Thyroid gland (tissue), 4 donors: ENCODE measurements around the gene HILPDA. TPM values are rescaled to one million over a fixed set of nuclear protein-coding genes. Genes with fewer than 3 reads are reported as not detected.

Experiments
- DNase-seq, 2 donors: peaks; one replicate each; pipeline ENCODE4 v3.0.0-alpha.2; 2019
- H3K27ac ChIP-seq, 3 donors: fragments of 200-600 bp; sonication (generic); 1 replicate in 2 of 3; 2 replicates in 1 of 3; pipeline ENCODE4 v1.5.1; 2016 to 2019; ENCODE audit warnings: mild to moderate bottlenecking in 1 of 3, moderate library complexity in 1 of 3
- H3K27me3 ChIP-seq: fragments of 200-600 bp; sonication (generic); one replicate; pipeline ENCODE4 v1.5.1; 2019
- H3K36me3 ChIP-seq, 2 donors: fragments of 200-600 bp; sonication (generic); one replicate each; pipeline ENCODE4 v1.5.1; 2016 to 2019
- H3K4me1 ChIP-seq, 2 donors: fragments of 200-600 bp; sonication (generic); one replicate each; pipeline ENCODE4 v1.5.1; 2017 to 2019
- H3K4me3 ChIP-seq, 3 donors: fragments of 200-600 bp; sonication (generic); replicated peaks in 1 of 3; 1 replicate in 2 of 3; 2 replicates in 1 of 3; pipeline ENCODE4 v1.5.1; 2016; ENCODE audit warnings: mild to moderate bottlenecking in 1 of 3
- H3K9me3 ChIP-seq: fragments of 200-600 bp; sonication (generic); one replicate; pipeline ENCODE4 v1.5.1; 2017
- CTCF ChIP-seq, 6 experiments: fragments of 200-600 bp in 3 of 6; fragments of 450-650 bp in 3 of 6; sonication (generic) in 3 of 6; IDR thresholded peaks; one replicate each; pipeline ENCODE4 v1.5.1; 2016 to 2019; ENCODE audit warnings: antibody characterized with exemption in 6 of 6, mild to moderate bottlenecking in 2 of 6, inconsistent platforms in 1 of 6, moderate library complexity in 1 of 6
- POLR2A ChIP-seq, 2 donors: fragments of 450-650 bp; IDR thresholded peaks; one replicate each; pipeline ENCODE4 v1.6.1; 2017; ENCODE audit warnings: antibody characterized with exemption in 2 of 2, mild to moderate bottlenecking in 2 of 2, moderate library complexity in 1 of 2
- WGBS, 2 donors: methylation state at CpG; one replicate each; pipeline ENCODE4 v1.1.5; 2017; 5-methylcytosine and 5-hydroxymethylcytosine counted together
- intact Hi-C: fragments of 100-400 bp; cut with DNase I; formaldehyde crosslinking; loops from one replicate; pipeline ENCODE4 v1.15.1; 2023
- total RNA-seq, 4 donors: library from RNA; depleted of rRNA; stranded (reverse); fragments of >200 nt; gene quantifications; one replicate each; pipeline ENCODE4 v1.2.3, GENCODE V29; 2016

HILPDA gene
- total RNA-seq, 4 donors from 2014 or later: 5.4 to 21.2 (median 11.3) TPM

DNA sequence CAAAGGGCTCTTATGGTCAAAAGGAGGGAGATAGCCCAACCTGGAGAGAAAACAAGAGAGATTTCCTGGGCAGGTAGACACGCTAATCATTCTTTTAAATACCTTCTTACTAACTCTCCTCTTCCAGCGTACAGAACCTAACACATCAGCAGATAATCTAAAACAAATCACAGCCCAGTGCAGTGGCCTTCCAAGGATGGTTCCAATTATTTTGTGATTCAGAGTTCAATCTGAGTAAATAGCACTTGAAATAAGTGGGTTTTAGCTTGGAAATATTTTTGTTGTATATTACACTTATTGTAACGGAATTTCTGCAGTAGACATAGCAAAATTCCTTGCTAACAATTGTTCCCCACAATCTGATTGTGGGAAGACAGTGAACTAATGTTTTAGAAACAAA is 38.6 kb upstream of the HILPDA start:
- intact Hi-C loops: no loop called here
- Histone ChIP-seq H3K27ac (no peak overlapping the region), H3K36me3 (no peaks in the 10 kb centered on the region), H3K4me3 (no peak overlapping the region), H3K4me1 (no peaks in the 10 kb centered on the region), H3K27me3 (no peaks in the 10 kb centered on the region), H3K9me3 (no peaks in the 10 kb centered on the region)
- no peak for DNase-seq
- 84 to 89% methylated on average over 3 of the region's 3 CpGs for WGBS, 2 donors
- TF ChIP-seq CTCF (IDR thresholded peaks at IDR 0.05) (no peak), POLR2A (IDR thresholded peaks at IDR 0.05) (no peak)

- no peak overlapping the region for H3K27ac ChIP-seq
- TF ChIP-seq CTCF (IDR thresholded peaks at IDR 0.05) (no peak), POLR2A (IDR thresholded peaks at IDR 0.05) (no peak)
- H3K9me3 ChIP-seq: no peaks in the 10 kb centered on the region
- H3K36me3 ChIP-seq: no peaks in the 10 kb centered on the region
- H3K27me3 ChIP-seq: no peaks in the 10 kb centered on the region
- DNase-seq: no peak
- no peak overlapping the region for H3K4me3 ChIP-seq
- intact Hi-C loops: no loop called here
- WGBS, 2 donors: 90 to 97% methylated on average over 7 of the region's 7 CpGs
- H3K4me1 ChIP-seq: peaks cover 0 to 4% of the 10 kb centered on the region in 2 donors
These were observed 36.4 kb upstream of the HILPDA start for GRCh38 chr7:128419257-128419656.

DNA sequence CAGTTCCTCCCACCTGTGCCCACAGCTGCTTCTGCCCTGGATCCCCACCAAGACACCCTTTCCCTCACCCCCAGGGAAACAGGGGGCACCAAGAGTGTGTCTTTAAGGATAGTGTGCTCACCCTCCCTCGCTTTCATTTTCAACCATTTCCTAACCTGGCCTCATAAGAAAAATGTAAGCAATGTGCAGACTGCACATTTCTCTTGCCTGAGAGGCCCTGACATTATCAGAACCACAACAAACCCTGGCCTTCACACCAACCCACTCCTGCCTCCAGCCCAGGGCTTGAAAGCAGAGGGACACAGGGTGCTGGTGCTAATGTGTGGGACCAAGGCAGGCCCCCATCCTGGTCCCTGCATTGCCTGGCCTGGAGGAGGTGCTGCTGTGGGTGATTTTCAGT is 34.9 kb upstream of the HILPDA start:
- intact Hi-C loops: no loop called here
- Histone ChIP-seq H3K27ac (no peak overlapping the region), H3K36me3 (no peaks in the 10 kb centered on the region), H3K27me3 (no peaks in the 10 kb centered on the region), H3K4me1 (peaks cover 0 to 4% of the 10 kb centered on the region in 2 donors), H3K4me3 (no peak overlapping the region), H3K9me3 (no peaks in the 10 kb centered on the region)
- WGBS, 2 donors: 78 to 85% methylated on average over 1 of the region's 1 CpG
- TF ChIP-seq CTCF (IDR thresholded peaks at IDR 0.05) (no peak), POLR2A (IDR thresholded peaks at IDR 0.05) (no peak)
- DNase-seq: no peak

GRCh38 chr7:128421384-128421783 is 34.3 kb upstream of the HILPDA start:
- no peaks in the 10 kb centered on the region for H3K9me3 ChIP-seq
- no peak for TF ChIP-seq POLR2A (IDR thresholded peaks at IDR 0.05)
- TF ChIP-seq CTCF (IDR thresholded peaks at IDR 0.05): no peak
- WGBS, 2 donors: 56 to 83% methylated on average over 1 of the region's 1 CpG
- intact Hi-C loops: no loop called here
- no peaks in the 10 kb centered on the region for H3K36me3 ChIP-seq
- no peak overlapping the region for H3K4me3 ChIP-seq
- H3K27ac ChIP-seq: no peak overlapping the region
- H3K4me1 ChIP-seq: peaks cover 0 to 4% of the 10 kb centered on the region in 2 donors
- no peaks in the 10 kb centered on the region for H3K27me3 ChIP-seq
- no peak for DNase-seq

DNA sequence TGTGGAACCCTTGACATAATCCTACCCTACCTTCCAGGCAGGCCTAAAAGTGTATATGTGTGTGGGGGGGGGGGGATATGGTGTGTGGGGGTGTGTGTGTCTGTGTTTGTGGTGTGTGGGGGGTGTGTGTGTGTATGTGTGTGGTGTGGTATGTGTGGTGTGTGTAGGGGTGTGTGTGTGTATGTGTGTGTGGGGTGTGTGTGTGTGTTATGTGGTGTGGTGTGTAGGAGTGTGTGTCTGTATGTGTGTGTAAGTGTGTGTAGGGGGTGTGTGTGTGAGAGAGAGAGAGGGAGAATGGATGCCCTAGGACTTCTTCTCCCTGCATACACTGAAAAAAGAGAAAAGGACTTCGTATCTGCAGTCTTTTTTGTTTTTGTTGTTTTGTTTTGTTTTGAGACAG is 33.6 kb upstream of the HILPDA start:
- WGBS, 2 donors: 76 to 78% methylated on average over 1 of the region's 1 CpG
- peaks cover 0 to 4% of the 10 kb centered on the region in 2 donors for H3K4me1 ChIP-seq
- no peaks in the 10 kb centered on the region for H3K27me3 ChIP-seq
- no peak overlapping the region for H3K27ac ChIP-seq
- DNase-seq: no peak
- H3K36me3 ChIP-seq: no peaks in the 10 kb centered on the region
- intact Hi-C loops: loop anchor here (2.0 kb wide), 1 partner anchor 27 kb away; no protein-coding TSS in a partner anchor
- H3K9me3 ChIP-seq: no peaks in the 10 kb centered on the region
- no peak overlapping the region for H3K4me3 ChIP-seq
- TF ChIP-seq CTCF (IDR thresholded peaks at IDR 0.05): no peak
- TF ChIP-seq POLR2A (IDR thresholded peaks at IDR 0.05): no peak
